ENCODE measurements around the gene FXN.

Gene FXN

DNA sequence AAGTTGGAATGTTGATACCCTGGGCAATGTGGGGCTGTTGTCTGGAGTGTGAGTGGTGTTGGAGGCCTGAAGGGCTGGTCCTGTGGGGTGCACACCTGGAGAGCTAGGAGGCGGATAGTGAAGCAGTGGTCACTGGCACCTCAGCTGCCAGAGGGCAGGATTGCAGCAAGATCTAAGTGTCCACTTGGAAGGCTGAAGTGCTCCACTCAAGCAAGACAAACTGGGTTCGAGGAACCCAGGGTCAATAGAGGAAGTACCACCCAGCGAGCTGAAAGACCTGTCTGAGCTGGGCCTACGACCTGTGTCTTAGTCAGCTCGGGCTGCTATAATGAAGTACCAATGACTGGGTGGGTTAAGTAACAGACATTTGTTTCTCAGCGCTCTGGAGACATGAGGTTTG lies 98.9 kb downstream of the FXN start:
- Histone ChIP-seq H3F3A (ENCODE audit: low read depth) (no peaks in the 10 kb centered on the region), H3K4me1 (ENCODE audit: insufficient read depth, low read length, poor library complexity, severe bottlenecking) (peaks cover 24% of the 10 kb centered on the region), H3K79me2 (ENCODE audit: insufficient read depth, low read length) (peaks cover 58% of the 10 kb centered on the region; the same call in 1 of the 2 replicates), H2AFZ (ENCODE audit: low read length) (no peak overlapping the region), H3K9me3 (ENCODE audit: insufficient read depth, low read depth, low read length) (no peaks in the 10 kb centered on the region), H3K36me3 (ENCODE audit: insufficient read depth, low read length) (no peaks in the 10 kb centered on the region), H3K27me3 (ENCODE audit: insufficient read depth, low read length, poor library complexity, severe bottlenecking) (no peaks in the 10 kb centered on the region), H3K4me3 (ENCODE audit: low read length, poor library complexity, severe bottlenecking) (no peak overlapping the region), H3K9ac (ENCODE audit: low read depth, low read length, poor library complexity, severe bottlenecking) (no peak overlapping the region), H3K4me2 (ENCODE audit: low read depth, low read length, poor library complexity, severe bottlenecking) (no peak overlapping the region), H3K9me2 (replicated peaks; ENCODE audit: low read depth, low read length) (no peaks in the 10 kb centered on the region), H4K20me1 (ENCODE audit: insufficient read depth, low read length, poor library complexity, severe bottlenecking) (no peaks in the 10 kb centered on the region)
- TF ChIP-seq, protein P1, sequence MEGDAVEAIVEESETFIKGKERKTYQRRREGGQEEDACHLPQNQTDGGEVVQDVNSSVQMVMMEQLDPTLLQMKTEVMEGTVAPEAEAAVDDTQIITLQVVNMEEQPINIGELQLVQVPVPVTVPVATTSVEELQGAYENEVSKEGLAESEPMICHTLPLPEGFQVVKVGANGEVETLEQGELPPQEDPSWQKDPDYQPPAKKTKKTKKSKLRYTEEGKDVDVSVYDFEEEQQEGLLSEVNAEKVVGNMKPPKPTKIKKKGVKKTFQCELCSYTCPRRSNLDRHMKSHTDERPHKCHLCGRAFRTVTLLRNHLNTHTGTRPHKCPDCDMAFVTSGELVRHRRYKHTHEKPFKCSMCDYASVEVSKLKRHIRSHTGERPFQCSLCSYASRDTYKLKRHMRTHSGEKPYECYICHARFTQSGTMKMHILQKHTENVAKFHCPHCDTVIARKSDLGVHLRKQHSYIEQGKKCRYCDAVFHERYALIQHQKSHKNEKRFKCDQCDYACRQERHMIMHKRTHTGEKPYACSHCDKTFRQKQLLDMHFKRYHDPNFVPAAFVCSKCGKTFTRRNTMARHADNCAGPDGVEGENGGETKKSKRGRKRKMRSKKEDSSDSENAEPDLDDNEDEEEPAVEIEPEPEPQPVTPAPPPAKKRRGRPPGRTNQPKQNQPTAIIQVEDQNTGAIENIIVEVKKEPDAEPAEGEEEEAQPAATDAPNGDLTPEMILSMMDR (conservative IDR thresholded peaks at IDR 0.05; ENCODE audit: low read length): no peak
- TF ChIP-seq EZH2phosphoT487 (IDR thresholded peaks at IDR 0.05; ENCODE audit: borderline replicate concordance): no peak

GRCh38 chr9:69136185-69136584 lies 100.6 kb downstream of the FXN start:
- H3K36me3 ChIP-seq (ENCODE audit: insufficient read depth, low read length): no peaks in the 10 kb centered on the region
- H3K79me2 ChIP-seq (ENCODE audit: insufficient read depth, low read length): peaks cover 42% of the 10 kb centered on the region; the same call in 1 of the 2 replicates

DNA sequence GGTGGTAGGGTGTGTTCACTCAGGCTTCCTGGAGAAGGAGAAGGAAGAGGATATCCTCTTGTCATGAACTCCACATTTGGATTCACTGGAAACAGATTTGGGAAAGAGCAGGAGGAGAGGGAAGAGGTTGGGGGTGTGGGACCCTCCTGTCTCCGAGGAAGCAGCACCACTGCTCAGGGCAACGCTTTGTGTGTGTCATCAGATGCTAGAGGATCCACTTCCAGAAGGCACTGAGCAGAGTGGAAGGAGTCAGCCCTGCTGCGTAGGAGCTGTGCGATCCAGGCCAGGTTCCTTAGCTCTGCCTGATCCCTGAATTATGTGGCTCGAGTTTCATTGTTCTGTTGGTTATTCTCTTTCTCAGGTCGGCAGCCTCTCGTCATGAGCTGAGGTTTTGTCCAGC lies 101.2 kb downstream of the FXN start:
- no peaks in the 10 kb centered on the region for H3K36me3 ChIP-seq (ENCODE audit: insufficient read depth, low read length)
- H3K4me2 ChIP-seq (ENCODE audit: low read depth, low read length, poor library complexity, severe bottlenecking): no peak overlapping the region
- no peaks in the 10 kb centered on the region for H3K9me2 ChIP-seq (replicated peaks; ENCODE audit: low read depth, low read length)
- H3K4me3 ChIP-seq (ENCODE audit: low read length, poor library complexity, severe bottlenecking): no peak overlapping the region
- no peaks in the 10 kb centered on the region for H3F3A ChIP-seq (ENCODE audit: low read depth)
- no peaks in the 10 kb centered on the region for H3K27me3 ChIP-seq (ENCODE audit: insufficient read depth, low read length, poor library complexity, severe bottlenecking)
- H3K9ac ChIP-seq (ENCODE audit: low read depth, low read length, poor library complexity, severe bottlenecking): no peak overlapping the region
- peaks cover 36% of the 10 kb centered on the region; the same call in 1 of the 2 replicates for H3K79me2 ChIP-seq (ENCODE audit: insufficient read depth, low read length)
- H4K20me1 ChIP-seq (ENCODE audit: insufficient read depth, low read length, poor library complexity, severe bottlenecking): no peaks in the 10 kb centered on the region
- no peaks in the 10 kb centered on the region for H3K9me3 ChIP-seq (ENCODE audit: insufficient read depth, low read depth, low read length)
- H3K4me1 ChIP-seq (ENCODE audit: insufficient read depth, low read length, poor library complexity, severe bottlenecking): peaks cover 10% of the 10 kb centered on the region
- TF ChIP-seq EZH2phosphoT487 (IDR thresholded peaks at IDR 0.05; ENCODE audit: borderline replicate concordance): no peak
- TF ChIP-seq, protein P1 (conservative IDR thresholded peaks at IDR 0.05; ENCODE audit: low read length): no peak
- no peak overlapping the region for H2AFZ ChIP-seq (ENCODE audit: low read length)

More at GRCh38 chr9:69136185-69136584, 100.6 kb downstream of the FXN start:
- H2AFZ ChIP-seq (ENCODE audit: low read length): no peak overlapping the region
- TF ChIP-seq, protein P1 (conservative IDR thresholded peaks at IDR 0.05; ENCODE audit: low read length): no peak
- TF ChIP-seq EZH2phosphoT487 (IDR thresholded peaks at IDR 0.05; ENCODE audit: borderline replicate concordance): no peak
- no peaks in the 10 kb centered on the region for H3K9me3 ChIP-seq (ENCODE audit: insufficient read depth, low read depth, low read length)
- no peaks in the 10 kb centered on the region for H3K27me3 ChIP-seq (ENCODE audit: insufficient read depth, low read length, poor library complexity, severe bottlenecking)
- no peaks in the 10 kb centered on the region for H3K9me2 ChIP-seq (replicated peaks; ENCODE audit: low read depth, low read length)
- no peaks in the 10 kb centered on the region for H4K20me1 ChIP-seq (ENCODE audit: insufficient read depth, low read length, poor library complexity, severe bottlenecking)
- peaks cover 13% of the 10 kb centered on the region for H3K4me1 ChIP-seq (ENCODE audit: insufficient read depth, low read length, poor library complexity, severe bottlenecking)
- no peak overlapping the region for H3K9ac ChIP-seq (ENCODE audit: low read depth, low read length, poor library complexity, severe bottlenecking)
- no peak overlapping the region for H3K4me3 ChIP-seq (ENCODE audit: low read length, poor library complexity, severe bottlenecking)
- no peak overlapping the region for H3K4me2 ChIP-seq (ENCODE audit: low read depth, low read length, poor library complexity, severe bottlenecking)
- H3F3A ChIP-seq (ENCODE audit: low read depth): no peaks in the 10 kb centered on the region

All from Loucy (cell line).